ENCODE data around the gene SIT1.
"Not testable (repeated sequence)": the region's sequence is repeated elsewhere in the genome, so short reads cannot be mapped to it uniquely, and the experiment has no call there.

Gene SIT1

DNA sequence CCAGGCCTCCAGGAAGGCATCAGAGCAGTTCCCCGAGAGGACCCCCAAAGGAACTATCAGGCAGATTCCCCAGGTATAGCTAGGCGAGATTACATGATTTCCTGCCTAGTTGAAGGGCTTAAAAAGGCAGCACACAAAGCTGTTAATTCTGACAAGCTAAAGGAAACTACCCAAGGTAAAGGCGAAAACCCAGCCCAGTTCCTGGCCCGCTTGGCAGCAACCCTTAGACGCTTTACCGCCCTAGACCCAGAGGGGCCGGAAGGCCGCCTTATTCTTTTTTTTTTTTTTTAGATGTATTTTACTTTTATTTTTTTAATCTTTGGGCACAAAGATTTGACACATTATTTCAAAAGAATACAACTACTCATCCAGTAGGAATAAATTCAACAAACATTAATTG lies 12.0 kb downstream of the SIT1 start:
- H3K27me3 ChIP-seq (ENCODE audit: control insufficient read depth, insufficient read depth, low read length); H3K4me3 ChIP-seq (ENCODE audit: low read length); H3K27ac ChIP-seq (ENCODE audit: low read depth, low read length); H3K9ac ChIP-seq (ENCODE audit: low read length); H3K36me3 ChIP-seq (ENCODE audit: control insufficient read depth, insufficient read depth, low read length); H3K4me1 ChIP-seq (ENCODE audit: control insufficient read depth, insufficient read depth, low read length): not testable (repeated sequence)

DNA sequence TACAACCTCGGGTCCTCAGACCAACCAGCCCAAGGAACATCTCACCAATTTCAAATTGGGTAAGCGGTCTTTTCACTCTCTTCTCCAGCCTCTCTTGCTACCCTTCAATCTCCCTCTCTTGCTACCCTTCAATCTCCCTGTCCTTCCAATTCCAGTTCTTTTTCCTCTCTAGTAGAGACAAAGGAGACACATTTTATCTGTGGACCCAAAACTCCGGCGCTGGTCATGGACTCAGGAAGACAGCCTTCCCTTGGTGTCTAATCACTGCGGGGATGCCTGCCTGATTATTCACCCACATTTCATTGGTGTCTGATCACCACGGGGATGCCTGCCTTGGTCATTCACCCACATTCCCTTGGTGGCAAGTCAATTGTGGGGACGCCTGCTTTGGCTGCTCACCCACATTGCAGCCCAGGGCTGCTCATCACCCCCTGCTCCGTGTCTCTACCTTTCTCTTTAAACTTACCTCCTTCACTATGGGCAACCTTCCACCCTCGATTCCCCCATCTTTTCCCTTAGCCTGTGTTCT lies 13.2 kb downstream of the SIT1 start:
- H3K27ac ChIP-seq (ENCODE audit: low read depth, low read length); H3K4me3 ChIP-seq (ENCODE audit: low read length); H3K9ac ChIP-seq (ENCODE audit: low read length); H3K4me1 ChIP-seq (ENCODE audit: control insufficient read depth, insufficient read depth, low read length); H3K36me3 ChIP-seq (ENCODE audit: control insufficient read depth, insufficient read depth, low read length); H3K27me3 ChIP-seq (ENCODE audit: control insufficient read depth, insufficient read depth, low read length): not testable (repeated sequence)

DNA sequence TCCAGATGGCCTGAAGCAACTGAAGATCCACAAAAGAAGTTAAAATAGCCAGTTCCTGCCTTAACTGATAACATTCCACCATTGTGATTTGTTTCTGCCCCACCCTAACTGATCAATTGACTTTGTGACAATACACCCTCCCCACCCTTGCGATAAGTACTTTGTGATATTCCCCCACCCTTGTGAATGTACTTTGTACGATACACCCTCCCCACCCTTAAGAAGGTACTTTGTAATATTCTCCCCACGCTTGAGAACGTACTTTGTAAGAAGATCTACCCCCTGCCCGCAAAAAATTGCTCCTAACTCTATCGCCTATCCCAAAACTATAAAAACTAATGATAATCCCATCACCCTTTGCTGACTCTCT lies 13.9 kb downstream of the SIT1 start:
- not testable (repeated sequence) for H3K36me3 ChIP-seq (ENCODE audit: control insufficient read depth, insufficient read depth, low read length); H3K4me1 ChIP-seq (ENCODE audit: control insufficient read depth, insufficient read depth, low read length); H3K27ac ChIP-seq (ENCODE audit: low read depth, low read length); H3K27me3 ChIP-seq (ENCODE audit: control insufficient read depth, insufficient read depth, low read length); H3K4me3 ChIP-seq (ENCODE audit: low read length); H3K9ac ChIP-seq (ENCODE audit: low read length)

DNA sequence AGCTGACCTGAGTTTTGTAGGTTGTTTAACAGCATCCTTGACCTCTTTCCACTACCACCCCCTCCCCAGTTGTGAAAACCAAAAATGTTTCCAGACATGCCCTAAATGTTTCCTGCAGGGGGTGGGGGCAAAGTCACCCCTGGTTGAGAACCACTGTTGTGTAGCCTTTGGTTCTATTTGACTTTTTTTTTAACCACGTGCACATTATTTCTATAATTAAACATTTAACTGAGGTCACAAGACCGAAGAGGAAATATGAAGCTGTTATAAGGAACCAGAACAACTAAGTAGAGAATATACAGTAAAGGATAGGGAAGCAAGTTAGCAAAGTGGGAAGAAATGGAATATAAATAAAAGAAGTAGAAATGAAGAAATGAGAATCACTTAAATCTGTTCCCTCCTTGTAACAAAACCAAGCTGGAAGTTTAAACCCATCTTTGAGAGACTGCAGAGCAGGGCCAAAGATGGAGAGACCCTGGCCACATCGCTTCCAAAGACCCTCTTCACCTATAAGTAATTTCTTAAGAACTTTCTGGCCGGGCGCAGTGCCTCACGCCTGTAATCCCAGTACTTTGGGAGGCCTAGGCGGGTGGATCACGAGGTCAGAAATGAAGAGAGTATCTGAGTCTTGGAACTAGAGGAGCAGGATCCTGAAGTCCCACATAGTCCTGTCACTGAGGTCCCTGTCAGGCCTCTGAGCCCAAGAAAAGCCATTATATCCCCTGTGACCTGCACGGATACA lies 14.4 kb downstream of the SIT1 start:
- Histone ChIP-seq H3K27ac (ENCODE audit: low read depth, low read length) (no peak overlapping the region), H3K4me3 (ENCODE audit: low read length) (no peak overlapping the region), H3K36me3 (ENCODE audit: control insufficient read depth, insufficient read depth, low read length) (no peaks in the 10 kb centered on the region), H3K9ac (ENCODE audit: low read length) (no peak overlapping the region), H3K4me1 (ENCODE audit: control insufficient read depth, insufficient read depth, low read length) (no peaks in the 10 kb centered on the region), H3K27me3 (ENCODE audit: control insufficient read depth, insufficient read depth, low read length) (no peaks in the 10 kb centered on the region)

DNA sequence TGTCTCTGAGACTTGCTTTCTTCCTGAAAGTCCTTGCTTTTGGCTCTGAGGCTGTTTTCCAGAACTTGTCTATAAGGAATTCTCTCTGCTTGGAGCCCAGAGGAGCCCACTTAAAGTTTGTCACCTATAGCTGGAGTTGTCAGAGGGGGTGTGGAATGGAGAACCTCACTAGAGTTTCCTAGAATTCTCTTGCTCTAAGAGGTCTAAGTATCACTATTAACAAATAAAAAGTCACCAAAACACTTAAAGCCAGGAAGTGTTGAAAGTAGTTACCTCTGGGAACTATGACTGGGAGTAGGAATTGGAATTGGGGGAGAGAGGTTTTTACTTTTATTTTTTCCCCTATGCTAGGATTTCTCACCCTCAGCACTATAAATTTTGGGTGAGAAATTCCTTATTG lies 15.0 kb downstream of the SIT1 start:
- H3K4me3 ChIP-seq (ENCODE audit: low read length): no peak overlapping the region
- H3K27ac ChIP-seq (ENCODE audit: low read depth, low read length): no peak overlapping the region
- H3K36me3 ChIP-seq (ENCODE audit: control insufficient read depth, insufficient read depth, low read length): no peaks in the 10 kb centered on the region
- H3K27me3 ChIP-seq (ENCODE audit: control insufficient read depth, insufficient read depth, low read length): no peaks in the 10 kb centered on the region
- H3K9ac ChIP-seq (ENCODE audit: low read length): no peak overlapping the region
- H3K4me1 ChIP-seq (ENCODE audit: control insufficient read depth, insufficient read depth, low read length): no peaks in the 10 kb centered on the region

DNA sequence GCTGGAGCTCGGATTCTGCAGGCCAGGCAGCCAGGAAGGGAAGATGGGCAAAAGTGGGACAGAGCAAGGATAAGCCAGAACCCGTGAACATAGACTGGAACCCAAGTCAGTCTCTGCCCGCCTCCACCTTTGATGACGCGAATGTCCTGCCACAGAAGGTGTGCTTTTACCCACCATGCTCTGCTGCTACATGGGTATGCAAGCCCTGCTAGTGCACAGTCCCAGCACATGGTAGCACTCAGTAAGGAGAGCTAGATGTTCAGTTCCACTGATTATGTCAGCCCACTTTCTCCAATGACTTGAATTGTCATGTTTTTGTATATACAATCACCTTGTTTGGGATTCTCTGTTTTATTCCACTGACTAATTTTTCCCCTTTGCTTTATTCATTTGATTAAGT lies 21.1 kb downstream of the SIT1 start:
- no peaks in the 10 kb centered on the region for H3K4me1 ChIP-seq (ENCODE audit: control insufficient read depth, insufficient read depth, low read length)
- H3K27ac ChIP-seq (ENCODE audit: low read depth, low read length): no peak overlapping the region
- H3K9ac ChIP-seq (ENCODE audit: low read length): no peak overlapping the region
- no peaks in the 10 kb centered on the region for H3K27me3 ChIP-seq (ENCODE audit: control insufficient read depth, insufficient read depth, low read length)
- no peaks in the 10 kb centered on the region for H3K36me3 ChIP-seq (ENCODE audit: control insufficient read depth, insufficient read depth, low read length)
- no peak overlapping the region for H3K4me3 ChIP-seq (ENCODE audit: low read length)

DNA sequence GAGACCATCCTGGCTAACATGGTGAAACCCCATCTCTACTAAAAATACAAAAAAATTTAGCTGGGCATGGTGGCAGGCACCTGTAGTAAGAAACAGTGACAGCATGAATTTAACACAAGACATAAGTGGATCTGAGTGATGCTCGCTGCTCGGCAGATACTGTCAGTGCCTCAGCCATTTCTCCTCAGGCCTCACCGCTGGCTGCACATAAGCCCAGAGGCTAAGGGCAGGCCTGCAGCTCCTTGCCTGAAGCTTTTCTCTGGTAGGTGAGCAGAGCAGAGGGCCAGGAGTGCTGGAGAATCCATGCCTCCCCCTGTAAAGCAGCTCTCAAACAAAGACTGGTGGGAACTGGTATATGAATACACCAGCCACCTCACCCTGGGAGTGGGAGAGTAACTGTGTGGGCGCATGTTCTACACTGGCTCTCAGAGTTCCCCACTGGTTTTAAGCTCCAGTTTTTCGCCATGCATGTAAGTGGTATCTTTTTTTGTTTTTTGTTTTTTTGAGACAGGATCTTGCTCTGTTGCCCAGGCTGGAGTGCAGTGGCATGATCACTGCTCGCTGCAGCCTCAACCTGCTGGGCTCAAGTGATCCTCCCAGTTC lies 22.2 kb downstream of the SIT1 start:
- Histone ChIP-seq H3K36me3 (ENCODE audit: control insufficient read depth, insufficient read depth, low read length) (no peaks in the 10 kb centered on the region), H3K4me1 (ENCODE audit: control insufficient read depth, insufficient read depth, low read length) (no peaks in the 10 kb centered on the region), H3K27ac (ENCODE audit: low read depth, low read length) (no peak overlapping the region), H3K4me3 (ENCODE audit: low read length) (no peak overlapping the region), H3K9ac (ENCODE audit: low read length) (no peak overlapping the region), H3K27me3 (ENCODE audit: control insufficient read depth, insufficient read depth, low read length) (no peaks in the 10 kb centered on the region)

DNA sequence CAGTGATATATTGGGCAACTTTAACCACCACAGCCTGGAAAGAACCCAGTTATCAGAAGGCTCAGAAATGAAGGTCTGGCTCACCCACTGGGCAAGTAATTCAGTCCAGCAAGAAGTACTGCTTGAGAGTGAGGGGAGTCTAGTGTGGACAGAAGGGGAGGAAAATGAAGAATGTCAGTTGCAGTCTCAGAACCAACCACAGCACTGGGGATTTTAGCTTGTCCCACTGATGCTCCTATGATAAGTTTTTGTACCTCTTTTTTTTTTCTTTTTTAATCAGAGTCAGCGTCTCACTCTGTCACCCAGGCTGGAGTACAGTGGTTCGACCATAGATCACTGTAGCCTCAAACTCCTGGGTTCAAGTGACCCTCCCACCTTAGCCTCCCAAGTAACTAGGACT lies 23.2 kb downstream of the SIT1 start:
- no peak overlapping the region for H3K9ac ChIP-seq (ENCODE audit: low read length)
- H3K27me3 ChIP-seq (ENCODE audit: control insufficient read depth, insufficient read depth, low read length): no peaks in the 10 kb centered on the region
- no peak overlapping the region for H3K27ac ChIP-seq (ENCODE audit: low read depth, low read length)
- no peaks in the 10 kb centered on the region for H3K4me1 ChIP-seq (ENCODE audit: control insufficient read depth, insufficient read depth, low read length)
- no peak overlapping the region for H3K4me3 ChIP-seq (ENCODE audit: low read length)
- H3K36me3 ChIP-seq (ENCODE audit: control insufficient read depth, insufficient read depth, low read length): no peaks in the 10 kb centered on the region

DNA sequence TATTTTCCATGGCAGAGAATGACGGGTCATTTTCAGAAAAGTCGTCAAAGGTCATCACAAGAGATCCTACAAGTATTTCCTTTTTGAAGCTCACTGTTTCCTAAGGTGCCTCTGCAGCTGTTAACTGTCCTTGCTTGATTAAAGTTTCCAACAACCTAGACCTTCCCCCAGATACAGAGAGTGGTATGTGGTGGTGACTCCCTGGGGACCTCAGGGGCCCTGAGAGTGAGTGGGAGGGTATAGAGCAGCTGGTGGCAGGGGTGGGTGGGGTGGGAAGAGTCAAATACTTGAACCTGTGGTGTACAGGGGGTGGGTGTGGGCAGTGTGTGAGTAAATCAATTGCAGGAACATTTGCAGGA lies 31.0 kb downstream of the SIT1 start:
- no peak overlapping the region for H3K27ac ChIP-seq (ENCODE audit: low read depth, low read length)
- no peaks in the 10 kb centered on the region for H3K4me1 ChIP-seq (ENCODE audit: control insufficient read depth, insufficient read depth, low read length)
- no peak overlapping the region for H3K4me3 ChIP-seq (ENCODE audit: low read length)
- H3K9ac ChIP-seq (ENCODE audit: low read length): no peak overlapping the region
- no peaks in the 10 kb centered on the region for H3K36me3 ChIP-seq (ENCODE audit: control insufficient read depth, insufficient read depth, low read length)
- no peaks in the 10 kb centered on the region for H3K27me3 ChIP-seq (ENCODE audit: control insufficient read depth, insufficient read depth, low read length)

DNA sequence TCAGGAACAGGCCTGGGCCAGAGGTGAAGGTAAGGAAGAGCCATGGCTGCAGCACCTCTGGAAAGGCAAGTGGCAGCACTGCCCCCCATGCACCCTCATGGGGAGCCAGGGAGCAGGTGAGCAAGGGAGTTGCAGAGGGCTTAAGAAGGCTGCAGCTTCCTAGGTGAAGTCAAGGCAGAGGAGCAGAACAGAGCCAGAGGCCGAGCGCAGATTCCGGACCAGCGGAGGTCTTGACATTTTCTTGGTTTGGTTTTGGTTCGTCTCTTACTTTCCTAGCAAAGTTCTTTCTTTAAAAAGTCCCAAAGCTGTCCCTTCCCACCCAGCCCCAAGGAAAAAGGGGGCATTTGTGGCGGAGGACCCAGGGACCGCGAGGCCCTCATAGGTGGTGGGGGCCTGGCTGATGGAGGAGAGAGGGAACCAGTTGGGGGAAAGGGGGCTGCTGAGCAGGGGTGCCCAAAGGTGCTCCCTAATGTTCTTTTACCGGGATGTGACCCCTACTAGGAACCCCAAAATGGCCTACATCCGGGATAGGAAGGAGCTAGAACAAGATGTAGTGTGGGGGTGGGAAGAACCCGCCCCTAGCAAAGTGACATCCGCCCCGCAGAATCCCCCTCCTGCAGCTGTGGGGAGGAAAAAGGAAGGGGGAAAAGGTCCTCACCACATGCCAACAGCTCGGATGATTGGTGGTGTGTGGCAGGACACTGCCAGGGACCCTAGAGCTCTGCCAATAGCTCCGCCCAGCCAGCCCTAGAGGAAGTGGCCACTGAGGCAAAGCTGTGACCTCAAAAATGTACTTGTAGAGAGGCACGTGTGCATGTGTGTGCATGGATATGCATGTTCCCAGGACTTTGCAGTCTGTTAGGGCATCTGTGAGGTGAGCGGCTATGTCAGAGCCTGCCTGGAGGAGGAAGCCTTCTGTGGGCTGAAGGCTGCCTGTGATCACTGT lies 31.6 kb downstream of the SIT1 start:
- Histone ChIP-seq H3K36me3 (ENCODE audit: control insufficient read depth, insufficient read depth, low read length) (no peaks in the 10 kb centered on the region), H3K27me3 (ENCODE audit: control insufficient read depth, insufficient read depth, low read length) (no peaks in the 10 kb centered on the region), H3K9ac (ENCODE audit: low read length) (no peak overlapping the region), H3K4me1 (ENCODE audit: control insufficient read depth, insufficient read depth, low read length) (no peaks in the 10 kb centered on the region), H3K27ac (ENCODE audit: low read depth, low read length) (no peak overlapping the region), H3K4me3 (ENCODE audit: low read length) (no peak overlapping the region)

DNA sequence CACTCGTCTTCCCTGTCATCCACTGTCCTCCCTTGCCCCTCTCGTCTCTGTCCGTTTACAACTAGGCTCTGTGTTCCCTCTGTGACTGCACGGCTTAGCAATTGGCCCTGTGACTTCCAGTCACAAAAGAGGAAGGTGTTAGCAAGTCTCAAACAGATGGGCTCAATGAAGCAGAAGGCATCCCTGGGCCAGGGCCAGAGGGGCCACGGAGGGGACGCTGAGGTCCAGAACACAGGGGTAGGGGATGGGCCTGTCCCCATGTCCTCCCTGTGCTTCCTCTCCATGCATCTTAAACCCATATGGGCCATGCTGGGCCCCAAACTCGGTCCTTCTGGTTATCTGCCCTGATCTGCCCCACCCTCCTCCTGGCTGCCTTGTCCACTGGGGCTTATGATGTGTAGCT lies 32.4 kb downstream of the SIT1 start, which contains the start of gene CD72:
Gene CD72 (minus strand): TSS at position 89 of the 403 bp plus-strand sequence. CDS start 110 bp downstream, outside the sequence.
- peak within 1 kb of the TSS; percentile 36 for H3K9ac ChIP-seq (ENCODE audit: low read length)
- no peak within 1 kb of the TSS for H3K27ac ChIP-seq (ENCODE audit: low read depth, low read length)
- H3K4me1 ChIP-seq (ENCODE audit: control insufficient read depth, insufficient read depth, low read length): no peaks in the 10 kb centered on the region
- H3K36me3 ChIP-seq (ENCODE audit: control insufficient read depth, insufficient read depth, low read length): no peaks in the 10 kb centered on the region
- no peaks in the 10 kb centered on the region for H3K27me3 ChIP-seq (ENCODE audit: control insufficient read depth, insufficient read depth, low read length)
- peak within 1 kb of the TSS; percentile 73 for H3K4me3 ChIP-seq (ENCODE audit: low read length)

DNA sequence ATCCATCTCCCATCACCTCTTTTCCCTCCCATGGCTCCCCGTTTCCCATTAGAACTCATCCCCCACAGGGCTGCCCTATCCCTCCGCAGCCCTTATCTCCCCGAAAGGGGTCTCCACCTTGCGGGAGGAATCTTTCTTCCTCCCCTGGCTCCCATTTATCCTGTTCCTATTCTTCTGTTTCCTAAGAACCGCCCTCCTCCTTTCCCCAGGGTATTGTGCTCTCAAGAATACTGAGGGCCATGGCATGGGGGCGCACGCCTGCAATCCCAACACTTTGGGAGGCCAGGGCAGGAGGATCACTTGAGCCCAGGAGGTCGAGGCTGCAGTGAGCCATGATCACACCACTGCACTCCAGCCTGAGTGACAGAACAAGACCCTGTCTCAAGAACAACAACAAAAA lies 33.2 kb downstream of the SIT1 start:
- no peaks in the 10 kb centered on the region for H3K4me1 ChIP-seq (ENCODE audit: control insufficient read depth, insufficient read depth, low read length)
- H3K36me3 ChIP-seq (ENCODE audit: control insufficient read depth, insufficient read depth, low read length): no peaks in the 10 kb centered on the region
- no peak overlapping the region for H3K27ac ChIP-seq (ENCODE audit: low read depth, low read length)
- no peaks in the 10 kb centered on the region for H3K27me3 ChIP-seq (ENCODE audit: control insufficient read depth, insufficient read depth, low read length)
- H3K9ac ChIP-seq (ENCODE audit: low read length): no peak overlapping the region
- H3K4me3 ChIP-seq (ENCODE audit: low read length): peak overlapping the region; percentile 73

Data from rectal smooth muscle tissue (tissue), 1 donor.